HepG2 (cell line): Measurements from ENCODE around the gene SH2B2. TPM values are rescaled to one million over a fixed set of nuclear protein-coding genes. Genes with fewer than 3 reads are reported as not detected.

Source experiments
- ARNT ChIP-seq: fragments of 450-650 bp; IDR thresholded peaks from 2 replicates; pipeline ENCODE4 v1.6.1; 2017
- ATF7-NPFF ChIP-seq: sonication (generic); formaldehyde crosslinking; IDR thresholded peaks from 2 replicates; pipeline ENCODE4 v1.8.1; 2023; ENCODE audit warnings: mild to moderate bottlenecking, low read depth, missing genetic modification reagents, moderate library complexity
- CENPT ChIP-seq: sonication (generic); formaldehyde crosslinking; IDR thresholded peaks from 2 replicates; pipeline ENCODE4 v1.8.0; 2022; ENCODE audit warnings: low read depth, mild to moderate bottlenecking, moderate library complexity, missing genetic modification reagents
- DNMT1 ChIP-seq: sonication (generic); formaldehyde crosslinking; IDR thresholded peaks from 2 replicates; pipeline ENCODE4 v1.5.1; 2020; ENCODE audit warnings: mild to moderate bottlenecking, missing genetic modification reagents
- DNMT3B ChIP-seq: conservative IDR thresholded peaks from 2 replicates; pipeline ENCODE4 v1.6.1; 2016; ENCODE audit warnings: missing biosample characterization, control low read depth
- EP300 ChIP-seq, 3 experiments: sonication (generic) in 1 of 3; formaldehyde crosslinking in 1 of 3; IDR thresholded peaks; 2 replicates each; pipeline versions ENCODE4 v1.5.1 to v1.6.1; 2011 to 2020; ENCODE audit warnings: low read depth in 2 of 3, low read length in 2 of 3, borderline replicate concordance in 1 of 3, improper control_type of control experiment in 1 of 3, mild to moderate bottlenecking in 1 of 3, missing genetic modification reagents in 1 of 3, moderate library complexity in 1 of 3
- FOXA3 ChIP-seq: IDR thresholded peaks from 2 replicates; pipeline ENCODE4 v1.6.1; 2016; ENCODE audit warnings: missing genetic modification reagents, missing compliant biosample characterization
- HDAC6 ChIP-seq: fragments of 200-600 bp; sonication (generic); IDR thresholded peaks from 2 replicates; pipeline ENCODE4 v1.7.0; 2017; ENCODE audit warnings: mild to moderate bottlenecking, antibody characterized with exemption, low read length, low read depth
- HES4 ChIP-seq: sonication (generic); formaldehyde crosslinking; IDR thresholded peaks from 2 replicates; pipeline ENCODE4 v1.9.0; 2021; ENCODE audit warnings: mild to moderate bottlenecking, missing genetic modification reagents, borderline replicate concordance
- IRF1 ChIP-seq: sonication (generic); formaldehyde crosslinking; IDR thresholded peaks from 2 replicates; pipeline ENCODE4 v1.4.0; 2020; ENCODE audit warnings: low read depth, mild to moderate bottlenecking, missing genetic modification reagents
- MTA1 ChIP-seq: sonication (generic); formaldehyde crosslinking; IDR thresholded peaks from 2 replicates; pipeline ENCODE4 v1.4.0; 2020; ENCODE audit warnings: missing genetic modification reagents, mild to moderate bottlenecking, borderline replicate concordance
- MTERF4 ChIP-seq: sonication (generic); formaldehyde crosslinking; IDR thresholded peaks from 2 replicates; pipeline ENCODE4 v1.8.0; 2023; ENCODE audit warnings: mild to moderate bottlenecking, missing genetic modification reagents
- NAIF1 ChIP-seq: sonication (generic); formaldehyde crosslinking; IDR thresholded peaks from 2 replicates; pipeline ENCODE4 v1.5.0; 2020; ENCODE audit warnings: mild to moderate bottlenecking, missing genetic modification reagents, borderline replicate concordance
- PAX8 ChIP-seq: sonication (generic); formaldehyde crosslinking; IDR thresholded peaks from 2 replicates; pipeline ENCODE4 v1.8.0; 2022; ENCODE audit warnings: mild to moderate bottlenecking, missing genetic modification reagents, borderline replicate concordance
- STAG1 ChIP-seq: sonication (generic); formaldehyde crosslinking; IDR thresholded peaks from 2 replicates; pipeline ENCODE4 v1.4.0; 2020; ENCODE audit warnings: missing genetic modification reagents
- ZBTB43 ChIP-seq: sonication (generic); formaldehyde crosslinking; conservative IDR thresholded peaks from 2 replicates; pipeline ENCODE4 v1.4.0; 2020; ENCODE audit warnings: missing genetic modification reagents
- ZBTB8A ChIP-seq: sonication (generic); formaldehyde crosslinking; IDR thresholded peaks from 2 replicates; pipeline ENCODE4 v1.4.0; 2020; ENCODE audit warnings: mild to moderate bottlenecking, low read depth, missing genetic modification reagents, borderline replicate concordance
- ZFP36 ChIP-seq: fragments of 150-350 bp; IDR thresholded peaks from 2 replicates; pipeline ENCODE4 v1.6.1; 2018; ENCODE audit warnings: borderline replicate concordance, low read length, low read depth; ENCODE audit not compliant: partially characterized antibody
- ZNF121 ChIP-seq: sonication (generic); formaldehyde crosslinking; IDR thresholded peaks from 2 replicates; pipeline ENCODE4 v1.5.0; 2020; ENCODE audit warnings: mild to moderate bottlenecking, missing genetic modification reagents
- ZNF282 ChIP-seq: fragments of 450-650 bp; IDR thresholded peaks from 2 replicates; pipeline ENCODE4 v1.6.1; 2018; ENCODE audit not compliant: partially characterized antibody
- ZNF30 ChIP-seq: sonication (generic); formaldehyde crosslinking; IDR thresholded peaks from 2 replicates; pipeline ENCODE4 v1.5.0; 2020; ENCODE audit warnings: mild to moderate bottlenecking, missing genetic modification reagents
- ZNF749 ChIP-seq: sonication (generic); formaldehyde crosslinking; IDR thresholded peaks from 2 replicates; pipeline ENCODE4 v1.8.0; 2022; ENCODE audit warnings: mild to moderate bottlenecking, missing genetic modification reagents, moderate library complexity, borderline replicate concordance
- ZNF788 ChIP-seq: sonication (generic); formaldehyde crosslinking; IDR thresholded peaks from 2 replicates; pipeline ENCODE4 v1.5.0; 2020; ENCODE audit warnings: mild to moderate bottlenecking, missing genetic modification reagents, borderline replicate concordance
- ZUFSP ChIP-seq: sonication (generic); formaldehyde crosslinking; IDR thresholded peaks from 2 replicates; pipeline ENCODE4 v1.9.0; 2021; ENCODE audit warnings: missing genetic modification reagents, mild to moderate bottlenecking, borderline replicate concordance
- ZZZ3 ChIP-seq: sonication (generic); formaldehyde crosslinking; IDR thresholded peaks from 2 replicates; pipeline ENCODE4 v1.4.0; 2020; ENCODE audit warnings: missing genetic modification reagents, mild to moderate bottlenecking, borderline replicate concordance
- polyA plus RNA-seq, 8 experiments: library from polyadenylated mRNA; depleted of rRNA in 3 of 8; stranded (reverse) in 7 of 8; unstranded in 1 of 8; fragments of >200 nt; fragmentation: Illumina TruSeq in 4 of 8; extraction: Trizol in 4 of 8; gene quantifications; 2 replicates each; pipeline versions ENCODE4 v1.2.1 to v1.2.3, GENCODE V29; 2011 to 2016; ENCODE audit warnings: low read depth in 4 of 8, missing spikeins in 1 of 8, mixed read lengths in 1 of 8; ENCODE audit not compliant: insufficient read depth in 1 of 8
- total RNA-seq, 5 experiments: library from RNA; depleted of rRNA; stranded (reverse); fragments of >200 nt; fragmentation: Illumina TruSeq; extraction: Trizol; gene quantifications; 2 replicates each; pipeline ENCODE4 v1.2.3, GENCODE V29; 2016; ENCODE audit warnings: low read depth in 1 of 5

The SH2B2 gene
- total and polyA plus RNA-seq, 2 of the 13 experiments (the other 11 are each of a cell fraction or from before 2014, with no cell fraction given), result 0.46 to 1.3 TPM

GRCh38 chr7:102272075-102272916 lies 14.4 kb upstream of the SH2B2 start (continued):
- TF ChIP-seq ZUFSP (CRISPR knock-in tag) (no peak), HES4 (CRISPR knock-in tag) (peak; percentile 45; the same call in 1 of the 2 replicates), NAIF1 (CRISPR knock-in tag) (no peak), ZNF788 (CRISPR knock-in tag) (peak; percentile 32; the same call in 1 of the 2 replicates), IRF1 (no peak), FOXA3 (no peak), ZFP36 (no peak), DNMT3B (no peak), STAG1 (CRISPR knock-in tag) (peak; percentile 98), ZBTB43 (CRISPR knock-in tag) (no peak), HDAC6 (no peak), MTERF4 (CRISPR knock-in tag) (peak; percentile 89), ZZZ3 (CRISPR knock-in tag) (no peak), ATF7-NPFF (CRISPR knock-in tag) (no peak), CENPT (no peak), ZNF121 (CRISPR knock-in tag) (no peak), ZNF30 (no peak), DNMT1 (CRISPR knock-in tag) (no peak), ZNF749 (CRISPR knock-in tag) (no peak), ARNT (no peak), PAX8 (CRISPR knock-in tag) (no peak), EP300 (IDR thresholded peaks at IDR 0.05; ENCODE audit: low read depth in 2 of 2, low read length in 2 of 2) (no peak), EP300 (CRISPR knock-in tag; IDR thresholded peaks at IDR 0.05; ENCODE audit: borderline replicate concordance) (no peak), ZNF282 (no peak), ZBTB8A (CRISPR knock-in tag) (no peak), MTA1 (peak; percentile 62; the same call in 1 of the 2 replicates)
